Esophagus mucosa (tissue), 1 donor: Measurements from ENCODE around the gene PTPRD. TPM values are rescaled to one million over a fixed set of nuclear protein-coding genes. Genes with fewer than 3 reads are reported as not detected.

Experiments used
- ATAC-seq: fragments of 200-7000 bp; cut with Tn5 transposase; one replicate; pipeline ENCODE4 v1.9.1; 2020
- total RNA-seq: library from RNA; stranded (reverse); gene quantifications from one replicate; pipeline ENCODE4 v1.2.4, GENCODE V29; 2023
- donor health status: DM: yes; HTN: yes; CAD: no.

The PTPRD gene
- total RNA-seq, 1 donor from 2014 or later, result 8.7 TPM

- no peak for ATAC-seq
Measured at GRCh38 chr9:8653111-8653510, 1959.7 kb downstream of the PTPRD start.

- ATAC-seq, result no peak
Measured at GRCh38 chr9:8652255-8652654, 1960.5 kb downstream of the PTPRD start.

- ATAC-seq, result no peak
Measured at GRCh38 chr9:8651846-8652215, 1961.0 kb downstream of the PTPRD start.

- no peak for ATAC-seq
Measured at GRCh38 chr9:8651070-8651845, 1961.5 kb downstream of the PTPRD start.

GRCh38 chr9:8649807-8650206 is 1963.0 kb downstream of the PTPRD start:
- no peak for ATAC-seq

- no peak for ATAC-seq
Measured at GRCh38 chr9:8649160-8649559, 1963.6 kb downstream of the PTPRD start.

GRCh38 chr9:8648271-8648845 is 1964.4 kb downstream of the PTPRD start:
- ATAC-seq, result no peak

GRCh38 chr9:8647824-8648223 is 1965.0 kb downstream of the PTPRD start:
- ATAC-seq, result no peak

- ATAC-seq, result no peak
Measured at GRCh38 chr9:8644571-8644970, 1968.2 kb downstream of the PTPRD start.

- no peak for ATAC-seq
Measured at GRCh38 chr9:8643896-8644295, 1968.9 kb downstream of the PTPRD start.

GRCh38 chr9:8643464-8643863 is 1969.3 kb downstream of the PTPRD start:
- no peak for ATAC-seq

GRCh38 chr9:8640761-8641160 is 1972.0 kb downstream of the PTPRD start:
- ATAC-seq, result no peak

GRCh38 chr9:8637626-8638025 is 1975.2 kb downstream of the PTPRD start:
- ATAC-seq, result no peak

GRCh38 chr9:8633784-8634183 is 1979.0 kb downstream of the PTPRD start:
- no peak for ATAC-seq

- no peak for ATAC-seq
Measured at GRCh38 chr9:8632493-8632892, 1980.3 kb downstream of the PTPRD start.

GRCh38 chr9:8628791-8629190 is 1984.0 kb downstream of the PTPRD start:
- no peak for ATAC-seq

GRCh38 chr9:8627976-8628679 is 1984.7 kb downstream of the PTPRD start:
- peak; percentile 45 for ATAC-seq

- no peak for ATAC-seq
Measured at GRCh38 chr9:8622871-8623270, 1989.9 kb downstream of the PTPRD start.

- no peak for ATAC-seq
Measured at GRCh38 chr9:8622222-8622802, 1990.5 kb downstream of the PTPRD start.

GRCh38 chr9:8621416-8621815 is 1991.4 kb downstream of the PTPRD start:
- ATAC-seq, result no peak

GRCh38 chr9:8616414-8616813 is 1996.4 kb downstream of the PTPRD start:
- ATAC-seq, result no peak

GRCh38 chr9:8614926-8615440 is 1997.8 kb downstream of the PTPRD start:
- ATAC-seq, result no peak

- no peak for ATAC-seq
Measured at GRCh38 chr9:8613346-8613825, 1999.4 kb downstream of the PTPRD start.
